GM12872 (cell line): ENCODE data around the gene BLTP3A.

Source experiments
- TF ChIP-seq, protein P1 (sequence below): IDR thresholded peaks from 3 replicates; pipeline ENCODE4 v1.5.1; 2011; ENCODE audit warnings: low read depth, mild to moderate bottlenecking, low read length, moderate library complexity; ENCODE audit not compliant: insufficient read depth

Gene BLTP3A

DNA sequence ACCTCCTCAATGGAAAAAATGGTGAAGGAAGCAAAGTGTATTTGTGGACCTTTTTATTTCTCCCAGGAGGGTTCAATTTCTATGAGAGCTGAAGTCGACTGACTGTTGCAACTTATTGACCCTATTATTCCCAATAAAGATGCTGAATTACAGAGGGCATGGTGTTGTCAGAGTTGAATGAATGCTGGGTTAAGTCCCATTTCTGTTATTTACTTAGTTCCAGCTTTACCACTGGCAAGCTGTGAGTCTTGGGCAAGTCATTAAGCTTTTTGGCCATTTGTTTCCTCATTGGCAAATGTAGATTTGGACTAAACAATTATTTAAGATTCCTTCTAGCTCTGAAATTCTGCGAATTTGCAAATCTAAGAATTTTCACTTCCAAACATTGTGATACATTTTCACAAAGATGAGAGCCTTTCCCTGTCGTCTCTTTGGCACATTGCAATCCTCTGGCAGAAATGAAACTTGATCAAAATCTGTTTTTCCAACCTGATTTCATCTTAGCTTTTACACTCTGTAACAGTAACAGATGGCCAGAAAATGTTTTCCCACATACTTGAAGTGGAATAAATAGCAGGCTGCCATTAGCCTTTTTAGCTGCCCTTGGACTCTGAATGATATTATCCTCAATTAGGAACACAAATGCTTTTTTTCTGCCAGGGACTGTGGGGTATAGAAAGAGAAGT lies 21.3 kb downstream of the BLTP3A start:
- TF ChIP-seq, protein P1, sequence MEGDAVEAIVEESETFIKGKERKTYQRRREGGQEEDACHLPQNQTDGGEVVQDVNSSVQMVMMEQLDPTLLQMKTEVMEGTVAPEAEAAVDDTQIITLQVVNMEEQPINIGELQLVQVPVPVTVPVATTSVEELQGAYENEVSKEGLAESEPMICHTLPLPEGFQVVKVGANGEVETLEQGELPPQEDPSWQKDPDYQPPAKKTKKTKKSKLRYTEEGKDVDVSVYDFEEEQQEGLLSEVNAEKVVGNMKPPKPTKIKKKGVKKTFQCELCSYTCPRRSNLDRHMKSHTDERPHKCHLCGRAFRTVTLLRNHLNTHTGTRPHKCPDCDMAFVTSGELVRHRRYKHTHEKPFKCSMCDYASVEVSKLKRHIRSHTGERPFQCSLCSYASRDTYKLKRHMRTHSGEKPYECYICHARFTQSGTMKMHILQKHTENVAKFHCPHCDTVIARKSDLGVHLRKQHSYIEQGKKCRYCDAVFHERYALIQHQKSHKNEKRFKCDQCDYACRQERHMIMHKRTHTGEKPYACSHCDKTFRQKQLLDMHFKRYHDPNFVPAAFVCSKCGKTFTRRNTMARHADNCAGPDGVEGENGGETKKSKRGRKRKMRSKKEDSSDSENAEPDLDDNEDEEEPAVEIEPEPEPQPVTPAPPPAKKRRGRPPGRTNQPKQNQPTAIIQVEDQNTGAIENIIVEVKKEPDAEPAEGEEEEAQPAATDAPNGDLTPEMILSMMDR: no peak

DNA sequence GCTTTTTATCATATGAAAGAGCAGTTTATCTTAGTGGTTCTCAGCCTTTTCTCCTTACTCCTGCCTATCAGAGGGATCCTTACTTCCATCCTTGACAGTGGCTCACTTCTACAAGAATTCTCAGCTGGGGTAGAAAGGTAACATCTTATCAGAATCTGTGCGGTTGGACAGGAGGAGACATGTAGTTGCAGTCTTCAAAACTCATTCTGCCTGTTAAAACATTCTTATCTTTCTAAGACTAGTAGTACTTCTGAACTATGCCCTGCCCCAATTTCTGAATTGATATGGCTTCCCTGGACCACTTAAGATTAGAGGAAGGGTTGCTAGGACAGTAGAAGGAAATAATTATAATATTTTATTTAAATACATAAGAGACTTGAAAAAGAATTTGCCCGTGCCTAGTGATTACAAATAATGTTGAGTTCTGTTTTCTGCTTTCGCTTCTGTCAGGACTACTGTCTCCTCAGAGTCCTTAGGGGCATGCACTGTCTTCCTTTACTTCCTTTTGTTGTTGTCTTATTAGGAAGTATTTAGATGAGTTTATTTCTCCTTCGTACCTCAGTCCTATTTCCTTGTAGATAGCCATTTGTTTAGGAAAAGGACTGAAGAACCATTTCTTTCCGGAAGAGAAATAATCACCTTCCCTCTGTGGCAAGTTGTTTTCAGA lies 24.9 kb downstream of the BLTP3A start:
- TF ChIP-seq, protein P1: no peak

- TF ChIP-seq, protein P1: no peak
Observed at GRCh38 chr6:34817446-34817845, 25.6 kb downstream of the BLTP3A start.

DNA sequence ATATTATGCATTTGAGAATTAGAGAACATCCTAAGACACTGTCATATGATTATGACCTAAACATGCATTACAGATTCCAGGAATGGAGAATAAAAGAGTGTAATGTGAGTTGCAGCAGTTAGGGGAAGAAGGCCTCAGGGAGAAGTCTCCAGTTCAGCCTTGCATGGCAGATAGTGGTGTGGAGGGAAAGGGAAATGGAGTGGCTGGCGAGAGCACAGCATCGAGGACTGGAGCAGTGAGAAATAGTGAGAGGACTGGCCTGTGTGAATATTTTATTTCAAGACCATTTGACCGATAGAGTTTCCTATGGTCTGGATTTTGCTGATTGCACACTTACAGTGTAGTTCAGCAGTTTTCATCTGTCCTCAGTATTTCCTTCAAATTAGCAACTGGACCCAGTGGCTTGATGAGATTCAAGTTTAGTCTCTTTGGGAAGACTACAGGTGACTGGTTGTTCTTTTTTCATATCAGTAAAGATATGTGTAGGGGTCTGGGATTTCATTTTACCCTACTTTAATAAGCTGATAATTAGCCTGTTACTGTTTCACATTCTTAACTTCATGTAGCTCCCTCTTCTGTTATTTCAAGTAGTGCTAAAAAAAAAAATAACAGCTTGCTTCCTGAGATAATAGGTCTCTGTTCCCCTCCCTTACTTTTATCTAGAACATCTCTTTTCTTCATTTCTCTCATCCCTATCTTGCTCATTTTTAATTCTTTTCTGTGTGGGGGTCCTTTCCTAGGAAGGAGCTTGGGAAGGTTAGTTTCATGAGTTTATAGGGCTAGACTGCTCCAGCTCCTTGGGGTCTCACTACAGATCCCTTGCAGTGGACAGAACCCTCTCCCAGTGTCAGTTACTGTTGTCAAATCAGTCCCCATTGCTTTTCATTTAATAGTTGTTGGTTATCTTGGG lies 27.9 kb downstream of the BLTP3A start:
- TF ChIP-seq, protein P1: no peak

DNA sequence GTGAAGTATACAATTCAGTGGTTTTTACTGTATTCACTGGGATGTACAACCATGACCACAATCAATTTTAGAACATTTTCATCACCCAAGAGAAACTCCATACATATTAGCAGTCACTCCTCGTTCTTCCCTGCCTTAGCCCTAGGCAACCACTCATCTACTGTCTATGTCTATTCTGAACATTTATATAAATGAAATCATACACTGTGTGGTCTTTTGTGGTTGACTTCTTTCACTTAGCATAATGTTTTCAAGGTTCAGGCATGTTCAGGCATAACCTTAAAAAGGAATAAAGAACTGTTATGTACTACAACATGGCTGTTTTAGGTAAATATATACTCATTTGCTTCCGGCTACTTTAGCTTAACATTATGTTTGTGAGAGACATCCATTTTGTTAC lies 37.3 kb downstream of the BLTP3A start:
- TF ChIP-seq, protein P1: no peak

DNA sequence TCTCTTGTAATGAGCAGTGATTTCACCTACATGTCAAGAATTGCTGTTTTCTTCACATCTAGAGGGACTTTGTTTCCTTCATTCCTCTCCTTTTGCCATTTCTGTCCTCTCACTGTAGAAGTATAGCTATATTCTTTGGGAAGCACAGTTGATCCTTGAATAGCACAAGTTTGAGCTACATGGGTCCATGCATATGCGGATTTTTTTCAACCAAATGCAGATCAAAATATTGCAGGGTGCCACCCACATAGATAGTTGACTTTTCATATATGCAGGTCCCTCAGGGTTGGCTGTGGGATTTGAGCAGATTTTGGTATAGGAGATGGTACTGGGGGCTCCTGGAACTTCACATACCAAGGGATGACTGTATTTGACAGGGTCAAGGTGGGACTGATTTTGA lies 41.1 kb downstream of the BLTP3A start:
- TF ChIP-seq, protein P1: no peak
